H9 (cell line): ENCODE data around the gene NTRK2. TPM values are rescaled to one million over a fixed set of nuclear protein-coding genes. Genes with fewer than 3 reads are reported as not detected.

Experiments used
- DNase-seq: peaks from one replicate; pipeline ENCODE4 v3.0.0-alpha.2; 2017
- H2AFZ ChIP-seq: one replicate; pipeline ENCODE4 v1.6.1; 2013; ENCODE audit warnings: mild to moderate bottlenecking, low read length, control low read depth, moderate library complexity
- H2AK5ac ChIP-seq: 2 replicates; pipeline ENCODE4 v1.6.1; 2013; ENCODE audit warnings: low read length, control low read depth, mixed read lengths; ENCODE audit not compliant: insufficient read length
- H2BK120ac ChIP-seq: one replicate; pipeline ENCODE4 v1.6.1; 2013; ENCODE audit warnings: low read depth, mild to moderate bottlenecking, low read length, control low read depth, inconsistent platforms; ENCODE audit not compliant: poor library complexity, severe bottlenecking
- H2BK12ac ChIP-seq: 2 replicates; pipeline ENCODE4 v1.6.1; 2013; ENCODE audit warnings: low read length, control low read depth, mixed read lengths, low read depth; ENCODE audit not compliant: insufficient read length
- H2BK15ac ChIP-seq: 2 replicates; pipeline ENCODE4 v1.6.1; 2013; ENCODE audit warnings: low read depth, low read length, control low read depth
- H2BK20ac ChIP-seq: one replicate; pipeline ENCODE4 v1.6.1; 2013; ENCODE audit warnings: low read depth, mild to moderate bottlenecking, low read length, control low read depth, inconsistent platforms; ENCODE audit not compliant: poor library complexity, severe bottlenecking
- H2BK5ac ChIP-seq: 2 replicates; pipeline ENCODE4 v1.6.1; 2013; ENCODE audit warnings: low read length, control low read depth, mixed read lengths; ENCODE audit not compliant: insufficient read length
- H3K14ac ChIP-seq: 2 replicates; pipeline ENCODE4 v1.6.1; 2013; ENCODE audit warnings: low read length, control low read depth; ENCODE audit not compliant: insufficient read depth
- H3K18ac ChIP-seq: 2 replicates; pipeline ENCODE4 v1.6.1; 2013; ENCODE audit warnings: low read depth, mild to moderate bottlenecking, mixed read lengths, low read length, control low read depth; ENCODE audit not compliant: insufficient read length
- H3K23ac ChIP-seq: 2 replicates; pipeline ENCODE4 v1.6.1; 2013; ENCODE audit warnings: low read length, control low read depth, mixed read lengths, low read depth; ENCODE audit not compliant: insufficient read length
- H3K23me2 ChIP-seq: 2 replicates; pipeline ENCODE4 v1.6.1; 2013; ENCODE audit warnings: low read depth, mild to moderate bottlenecking, mixed read lengths, low read length, control low read depth; ENCODE audit not compliant: insufficient read length, poor library complexity, severe bottlenecking
- H3K27ac ChIP-seq: 2 replicates; pipeline ENCODE4 v1.5.1; 2013; ENCODE audit warnings: low read length, control low read depth, mixed read lengths, low read depth; ENCODE audit not compliant: insufficient read length
- H3K27me3 ChIP-seq: 2 replicates; pipeline ENCODE4 v1.6.1; 2013; ENCODE audit warnings: low read length, control low read depth, inconsistent platforms; ENCODE audit not compliant: insufficient read depth
- H3K4ac ChIP-seq: 2 replicates; pipeline ENCODE4 v1.6.1; 2013; ENCODE audit warnings: low read depth, mild to moderate bottlenecking, control low read depth, inconsistent platforms, low read length, moderate library complexity
- H3K4me1 ChIP-seq: 2 replicates; pipeline ENCODE4 v1.6.1; 2013; ENCODE audit warnings: low read length, control low read depth, inconsistent platforms; ENCODE audit not compliant: insufficient read depth
- H3K4me2 ChIP-seq: 2 replicates; pipeline ENCODE4 v1.6.1; 2013; ENCODE audit warnings: low read length, control low read depth, mixed read lengths; ENCODE audit not compliant: insufficient read length, insufficient read depth
- H3K56ac ChIP-seq: 2 replicates; pipeline ENCODE4 v1.6.1; 2013; ENCODE audit warnings: low read depth, mild to moderate bottlenecking, mixed read lengths, low read length, control low read depth; ENCODE audit not compliant: insufficient read length
- H3K79me1 ChIP-seq: 2 replicates; pipeline ENCODE4 v1.6.1; 2013; ENCODE audit warnings: low read depth, mild to moderate bottlenecking, moderate library complexity, low read length, control low read depth, inconsistent platforms; ENCODE audit not compliant: insufficient read depth, poor library complexity, severe bottlenecking
- H3K79me2 ChIP-seq: 2 replicates; pipeline ENCODE4 v1.6.1; 2013; ENCODE audit warnings: low read length, control low read depth, inconsistent platforms; ENCODE audit not compliant: insufficient read depth
- H3K9ac ChIP-seq: 2 replicates; pipeline ENCODE4 v1.6.1; 2013; ENCODE audit warnings: low read length, control low read depth, mixed read lengths; ENCODE audit not compliant: insufficient read length; ENCODE audit errors: extremely low read depth
- H3K9me3 ChIP-seq: one replicate; pipeline ENCODE4 v1.6.1; 2013; ENCODE audit warnings: low read depth, low read length, inconsistent platforms; ENCODE audit not compliant: control insufficient read depth
- H3T11ph ChIP-seq: one replicate; pipeline ENCODE4 v1.6.1; 2013; ENCODE audit warnings: mild to moderate bottlenecking, low read length, control low read depth, inconsistent platforms
- H4K20me1 ChIP-seq: one replicate; pipeline ENCODE4 v1.6.1; 2013; ENCODE audit not compliant: control insufficient read depth, insufficient read length, insufficient read depth
- H4K5ac ChIP-seq: 2 replicates; pipeline ENCODE4 v1.6.1; 2013; ENCODE audit warnings: low read depth, mild to moderate bottlenecking, mixed read lengths, low read length, control low read depth; ENCODE audit not compliant: insufficient read length
- H4K8ac ChIP-seq: replicated peaks from 2 replicates; pipeline ENCODE4 v1.6.1; 2013; ENCODE audit warnings: low read length, control low read depth, mixed read lengths, low read depth; ENCODE audit not compliant: insufficient read length
- H4K91ac ChIP-seq: 2 replicates; pipeline ENCODE4 v1.6.1; 2013; ENCODE audit warnings: low read depth, mild to moderate bottlenecking, moderate library complexity, mixed read lengths, low read length, control low read depth; ENCODE audit not compliant: insufficient read length
- H3K27ac Mint-ChIP-seq, 3 experiments: 2 replicates in 2 of 3; 3 replicates in 1 of 3; pipeline ENCODE4 v1.8.0; 2020 to 2021; ENCODE audit warnings: mixed read lengths in 3 of 3, mild to moderate bottlenecking in 1 of 3, moderate library complexity in 1 of 3
- H3K27me3 Mint-ChIP-seq: 2 replicates; pipeline ENCODE4 v1.8.0; 2021; ENCODE audit warnings: low read depth, mild to moderate bottlenecking, moderate library complexity, mixed read lengths
- H3K36me3 Mint-ChIP-seq, 3 experiments: 2 replicates in 2 of 3; 3 replicates in 1 of 3; pipeline ENCODE4 v1.8.0; 2020 to 2021; ENCODE audit warnings: low read depth in 3 of 3, mixed read lengths in 3 of 3; ENCODE audit not compliant: insufficient read depth in 1 of 3
- H3K4me1 Mint-ChIP-seq, 2 experiments: 2 replicates each; pipeline ENCODE4 v1.8.0; 2020; ENCODE audit warnings: mixed read lengths in 2 of 2
- H3K4me3 Mint-ChIP-seq, 2 experiments: 2 replicates in 1 of 2; 3 replicates in 1 of 2; pipeline ENCODE4 v1.8.0; 2020 to 2021; ENCODE audit warnings: mild to moderate bottlenecking in 2 of 2, mixed read lengths in 2 of 2, moderate library complexity in 1 of 2
- H3K9me3 Mint-ChIP-seq, 2 experiments: 2 replicates in 1 of 2; 3 replicates in 1 of 2; pipeline ENCODE4 v1.8.0; 2020; ENCODE audit warnings: mild to moderate bottlenecking in 2 of 2, mixed read lengths in 2 of 2, moderate library complexity in 1 of 2
- WGBS: extraction: QIAGEN DNeasy Blood & Tissue Kit; methylation state at CpG from one replicate; pipeline ENCODE4 v1.1.7; 2013; ENCODE audit warnings: missing lambda C conversion rate, low lambda C conversion rate, mixed read lengths; ENCODE audit not compliant: insufficient read length; ENCODE audit errors: extremely low coverage; 5-methylcytosine and 5-hydroxymethylcytosine counted together
- total RNA-seq: library from RNA; stranded (reverse); gene quantifications from 2 replicates; pipeline ENCODE4 v1.2.1, GENCODE V29; 2021
- TF ChIP-seq, protein P1 (sequence below): fragments of 200-600 bp; sonication (generic); conservative IDR thresholded peaks from 3 replicates; pipeline ENCODE4 v1.8.0; 2021; ENCODE audit warnings: antibody characterized with exemption, mild to moderate bottlenecking

NTRK2 gene
- total RNA-seq, 1 experiment from 2014 or later = 0.02 TPM

- no CpG with 5 or more reads among the region's 3 CpGs for WGBS
Measured at GRCh38 chr9:84812847-84813246, 143.3 kb downstream of the NTRK2 start.

More at GRCh38 chr9:84812847-84813246, 143.3 kb downstream of the NTRK2 start:
- Histone ChIP-seq H4K5ac (no peak overlapping the region), H4K8ac (no peak overlapping the region), H2AK5ac (no peak overlapping the region), H3T11ph (no peak overlapping the region), H3K18ac (no peak overlapping the region), H3K79me2 (no peaks in the 10 kb centered on the region), H3K79me1 (no peaks in the 10 kb centered on the region), H2BK20ac (no peak overlapping the region), H2BK15ac (no peak overlapping the region), H3K4me1 (no peaks in the 10 kb centered on the region; the same call in 1 of the 2 replicates), H3K9ac (no peak overlapping the region), H2BK12ac (no peak overlapping the region), H3K27ac (no peak overlapping the region), H2BK5ac (no peak overlapping the region), H3K23me2 (no peaks in the 10 kb centered on the region), H4K91ac (no peak overlapping the region), H2BK120ac (no peak overlapping the region), H3K4me2 (no peak overlapping the region), H4K20me1 (no peaks in the 10 kb centered on the region), H3K4ac (no peak overlapping the region), H3K27me3 (no peaks in the 10 kb centered on the region), H2AFZ (no peak overlapping the region), H3K14ac (no peak overlapping the region; the same call in 1 of the 2 replicates), H3K9me3 (no peaks in the 10 kb centered on the region), H3K56ac (no peak overlapping the region), H3K23ac (no peak overlapping the region)
- Mint-ChIP-seq H3K27ac (no peak overlapping the region), H3K4me1 (peaks cover 34 to 36% of the 10 kb centered on the region in 2 experiments), H3K4me3 (no peak overlapping the region), H3K27me3 (no peaks in the 10 kb centered on the region), H3K9me3 (no peaks in the 10 kb centered on the region), H3K36me3 (no peaks in the 10 kb centered on the region)
- TF ChIP-seq, protein P1, sequence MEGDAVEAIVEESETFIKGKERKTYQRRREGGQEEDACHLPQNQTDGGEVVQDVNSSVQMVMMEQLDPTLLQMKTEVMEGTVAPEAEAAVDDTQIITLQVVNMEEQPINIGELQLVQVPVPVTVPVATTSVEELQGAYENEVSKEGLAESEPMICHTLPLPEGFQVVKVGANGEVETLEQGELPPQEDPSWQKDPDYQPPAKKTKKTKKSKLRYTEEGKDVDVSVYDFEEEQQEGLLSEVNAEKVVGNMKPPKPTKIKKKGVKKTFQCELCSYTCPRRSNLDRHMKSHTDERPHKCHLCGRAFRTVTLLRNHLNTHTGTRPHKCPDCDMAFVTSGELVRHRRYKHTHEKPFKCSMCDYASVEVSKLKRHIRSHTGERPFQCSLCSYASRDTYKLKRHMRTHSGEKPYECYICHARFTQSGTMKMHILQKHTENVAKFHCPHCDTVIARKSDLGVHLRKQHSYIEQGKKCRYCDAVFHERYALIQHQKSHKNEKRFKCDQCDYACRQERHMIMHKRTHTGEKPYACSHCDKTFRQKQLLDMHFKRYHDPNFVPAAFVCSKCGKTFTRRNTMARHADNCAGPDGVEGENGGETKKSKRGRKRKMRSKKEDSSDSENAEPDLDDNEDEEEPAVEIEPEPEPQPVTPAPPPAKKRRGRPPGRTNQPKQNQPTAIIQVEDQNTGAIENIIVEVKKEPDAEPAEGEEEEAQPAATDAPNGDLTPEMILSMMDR = no peak
- no peak for DNase-seq
